ENCODE data around the gene EGFL7. TPM values are rescaled to one million over a fixed set of nuclear protein-coding genes. Genes with fewer than 3 reads are reported as not detected.

Gene EGFL7
- polyA plus RNA-seq, 1 experiment = 3.9 TPM

- Histone ChIP-seq H3K9me3 (ENCODE audit: control insufficient read depth, insufficient read depth, low read length) (peaks cover 5% of the 10 kb centered on the region), H3K27me3 (ENCODE audit: control insufficient read depth, insufficient read depth, low read length) (peaks cover 6% of the 10 kb centered on the region), H3K27ac (ENCODE audit: low read depth, low read length) (no peak overlapping the region), H3K4me3 (ENCODE audit: low read depth, low read length) (no peak overlapping the region)
- DNase-seq (ENCODE audit: low read depth, low spot score) = no peak
- ChIA-PET CTCF (interaction anchor here (0.6 to 3.0 kb wide), 5 partner anchors 10 to 192 kb away, joined by 4 to 27 read pairs (median 5); no protein-coding TSS in a partner anchor), POLR2A (no interaction called here)
- no peak for TF ChIP-seq CTCF (IDR thresholded peaks at IDR 0.05; ENCODE audit: low read depth, low read length)
Measured at GRCh38 chr9:136634904-136635303, 27.8 kb upstream of the EGFL7 start.

GRCh38 chr9:136640171-136641111 lies 22.3 kb upstream of the EGFL7 start:
- ChIA-PET POLR2A (no interaction called here), CTCF (no interaction called here)
- DNase-seq (ENCODE audit: low read depth, low spot score) = no peak

GRCh38 chr9:136642439-136642921 lies 20.2 kb upstream of the EGFL7 start:
- ChIA-PET POLR2A (interaction anchor here (0.6 kb wide), 1 partner anchor 159 kb away, joined by 3 read pairs; no protein-coding TSS in a partner anchor), CTCF (interaction anchor here (1.9 to 6.0 kb wide), 2 partner anchors 17 to 156 kb away, joined by 3 to 55 read pairs; no protein-coding TSS in a partner anchor)
- Histone ChIP-seq H3K9me3 (ENCODE audit: control insufficient read depth, insufficient read depth, low read length) (no peaks in the 10 kb centered on the region; the same call in 1 of the 2 replicates), H3K27ac (ENCODE audit: low read depth, low read length) (no peak overlapping the region), H3K27me3 (ENCODE audit: control insufficient read depth, insufficient read depth, low read length) (peaks cover 26% of the 10 kb centered on the region), H3K4me3 (ENCODE audit: low read depth, low read length) (no peak overlapping the region)
- no peak for DNase-seq (ENCODE audit: low read depth, low spot score)
- TF ChIP-seq CTCF (IDR thresholded peaks at IDR 0.05; ENCODE audit: low read depth, low read length) = no peak

More at GRCh38 chr9:136640171-136641111, 22.3 kb upstream of the EGFL7 start:
- Histone ChIP-seq H3K27me3 (ENCODE audit: control insufficient read depth, insufficient read depth, low read length) (peaks cover 20% of the 10 kb centered on the region), H3K27ac (ENCODE audit: low read depth, low read length) (no peak overlapping the region), H3K4me3 (ENCODE audit: low read depth, low read length) (no peak overlapping the region), H3K9me3 (ENCODE audit: control insufficient read depth, insufficient read depth, low read length) (no peaks in the 10 kb centered on the region; the same call in 1 of the 2 replicates)
- TF ChIP-seq CTCF (IDR thresholded peaks at IDR 0.05; ENCODE audit: low read depth, low read length) = no peak

- CTCF ChIA-PET = interaction anchor here (1.0 to 6.0 kb wide), 4 partner anchors 12 to 158 kb away, joined by 3 to 55 read pairs (median 4); no protein-coding TSS in a partner anchor
- DNase-seq (ENCODE audit: low read depth, low spot score) = no peak
- no peak for TF ChIP-seq CTCF (IDR thresholded peaks at IDR 0.05; ENCODE audit: low read depth, low read length)
- Histone ChIP-seq H3K4me3 (ENCODE audit: low read depth, low read length) (no peak overlapping the region), H3K27me3 (ENCODE audit: control insufficient read depth, insufficient read depth, low read length) (peaks cover 29% of the 10 kb centered on the region), H3K27ac (ENCODE audit: low read depth, low read length) (no peak overlapping the region), H3K9me3 (ENCODE audit: control insufficient read depth, insufficient read depth, low read length) (no peaks in the 10 kb centered on the region; the same call in 1 of the 2 replicates)
- POLR2A ChIA-PET = no interaction called here
Measured at GRCh38 chr9:136643596-136644342, 18.9 kb upstream of the EGFL7 start.
